B cell (primary cell): ENCODE measurements around the gene MUC21.

Experiments used
- CTCF ChIP-seq: fragments of 200-600 bp; IDR thresholded peaks from one replicate; pipeline ENCODE4 v1.8.0; 2022; ENCODE audit warnings: antibody characterized with exemption, mild to moderate bottlenecking
- EZH2 ChIP-seq: IDR thresholded peaks from 2 replicates; pipeline ENCODE4 v1.6.1; 2012; ENCODE audit warnings: borderline replicate concordance, low read depth, mild to moderate bottlenecking, moderate library complexity, low read length; ENCODE audit not compliant: insufficient read depth, poor library complexity, severe bottlenecking

GRCh38 chr6:30960907-30961673 is 22.4 kb upstream of the MUC21 start:
- no peak for TF ChIP-seq CTCF
- TF ChIP-seq EZH2: no peak
